SK-N-SH (cell line): ENCODE data around the gene TBL1Y. TPM values are rescaled to one million over a fixed set of nuclear protein-coding genes. Genes with fewer than 3 reads are reported as not detected.

Experiments used
- CTCF ChIA-PET: fragments of 300-600, 350-600 bp; formaldehyde crosslinking; extraction: SDS; loops from one replicate; lab custom pipeline; 2021; lab: Yijun Ruan, JAX
- POLR2A ChIA-PET: fragments of 350-600 bp; sonication (Branson Sonifier 250); formaldehyde crosslinking; extraction: SDS; loops from one replicate; lab custom pipeline; 2020; ENCODE audit warnings: antibody characterized with exemption, inconsistent platforms; lab: Yijun Ruan, JAX
- DNase-seq: peaks from one replicate; pipeline ENCODE4 v3.0.0; 2012
- H2AFZ ChIP-seq: fragments of 200-600 bp; sonication (generic); 2 replicates; pipeline ENCODE4 v1.8.1; 2016; ENCODE audit warnings: antibody characterized with exemption, mild to moderate bottlenecking, low read depth
- H3F3A ChIP-seq: fragments of 200-600 bp; sonication (generic); replicated peaks from 2 replicates; pipeline ENCODE3; 2016; ENCODE audit warnings: antibody characterized with exemption, mild to moderate bottlenecking; ENCODE audit not compliant: insufficient read depth
- H3K27ac ChIP-seq, 2 experiments: fragments of 200-500 bp in 1 of 2; fragments of 200-600 bp in 1 of 2; sonication (Bioruptor generic) in 1 of 2; sonication (generic), shearing (Covaris generic) in 1 of 2; 2 replicates each; pipeline versions ENCODE4 v1.5.1 to v1.6.1; 2014 to 2016; ENCODE audit warnings: low read depth in 2 of 2, inconsistent platforms in 1 of 2, low read length in 1 of 2, mild to moderate bottlenecking in 1 of 2, mixed read lengths in 1 of 2
- H3K27me3 ChIP-seq: fragments of 200-600 bp; sonication (generic), shearing (Covaris generic); 2 replicates; pipeline ENCODE4 v1.6.1; 2016; ENCODE audit warnings: mixed run types; ENCODE audit not compliant: insufficient read depth
- H3K36me3 ChIP-seq, 2 experiments: fragments of 200-500 bp in 1 of 2; fragments of 200-600 bp in 1 of 2; sonication (Bioruptor generic) in 1 of 2; sonication (generic) in 1 of 2; replicated peaks in 1 of 2; 2 replicates each; pipeline versions ENCODE3 to v1.5.1; 2014 to 2016; ENCODE audit warnings: low read length in 1 of 2, mild to moderate bottlenecking in 1 of 2; ENCODE audit not compliant: insufficient read depth in 2 of 2, control insufficient read depth in 1 of 2
- H3K4me1 ChIP-seq, 2 experiments: fragments of 200-500 bp in 1 of 2; fragments of 200-600 bp in 1 of 2; sonication (Bioruptor generic) in 1 of 2; sonication (generic), shearing (Covaris generic) in 1 of 2; 2 replicates each; pipeline versions ENCODE4 v1.5.1 to v1.6.1; 2014 to 2016; ENCODE audit warnings: low read depth in 1 of 2, low read length in 1 of 2, mixed run types in 1 of 2; ENCODE audit not compliant: insufficient read depth in 2 of 2, control insufficient read depth in 1 of 2
- H3K4me2 ChIP-seq: fragments of 200-600 bp; sonication (generic), shearing (Covaris generic); 2 replicates; pipeline ENCODE4 v1.6.1; 2017; ENCODE audit warnings: mixed run types
- H3K4me3 ChIP-seq, 2 experiments: fragments of 200-500 bp in 1 of 2; fragments of 200-600 bp in 1 of 2; sonication (Bioruptor generic) in 1 of 2; sonication (generic), shearing (Covaris generic) in 1 of 2; 2 replicates each; pipeline versions ENCODE4 v1.5.1 to v1.8.1; 2014 to 2016; ENCODE audit warnings: low read depth in 2 of 2, inconsistent platforms in 1 of 2, low read length in 1 of 2, mild to moderate bottlenecking in 1 of 2, mixed read lengths in 1 of 2, moderate library complexity in 1 of 2
- H3K79me2 ChIP-seq: fragments of 200-600 bp; sonication (generic); 2 replicates; pipeline ENCODE4 v1.8.1; 2017; ENCODE audit warnings: mild to moderate bottlenecking; ENCODE audit not compliant: insufficient read depth
- H3K9ac ChIP-seq: fragments of 200-600 bp; sonication (generic); 2 replicates; pipeline ENCODE4 v1.6.1; 2017; ENCODE audit warnings: mixed run types
- H3K9me2 ChIP-seq: fragments of 200-600 bp; sonication (generic); 2 replicates; pipeline ENCODE4 v1.6.1; 2017; ENCODE audit warnings: mixed run types
- H3K9me3 ChIP-seq: fragments of 200-600 bp; sonication (generic); 2 replicates; pipeline ENCODE4 v1.6.1; 2017; ENCODE audit warnings: mixed run types, mild to moderate bottlenecking, moderate library complexity
- H4K20me1 ChIP-seq: fragments of 200-600 bp; sonication (generic); 2 replicates; pipeline ENCODE4 v1.6.1; 2017; ENCODE audit warnings: mild to moderate bottlenecking, mixed run types; ENCODE audit not compliant: insufficient read depth
- CTCF ChIP-seq: fragments of 200-600 bp; sonication (generic); IDR thresholded peaks from 2 replicates; pipeline ENCODE4 v1.6.1; 2017; ENCODE audit warnings: antibody characterized with exemption, mild to moderate bottlenecking, moderate library complexity
- ELF1 ChIP-seq: IDR thresholded peaks from 2 replicates; pipeline ENCODE4 v1.4.0; 2012
- EZH2phosphoT487 ChIP-seq: fragments of 200-600 bp; sonication (generic); IDR thresholded peaks from 2 replicates; pipeline ENCODE4 v1.6.1; 2017; ENCODE audit warnings: low read depth, mixed run types, mild to moderate bottlenecking, antibody characterized with exemption, moderate library complexity, borderline replicate concordance
- FOXM1 ChIP-seq: IDR thresholded peaks from 2 replicates; pipeline ENCODE4 v1.4.0; 2012; ENCODE audit warnings: low read depth, mild to moderate bottlenecking
- GATA2 ChIP-seq: sonication (generic); formaldehyde crosslinking; IDR thresholded peaks from 2 replicates; pipeline ENCODE4 v1.5.0; 2020; ENCODE audit warnings: mild to moderate bottlenecking, missing genetic modification reagents
- MEF2A ChIP-seq: IDR thresholded peaks from 2 replicates; pipeline ENCODE4 v1.4.0; 2012; ENCODE audit warnings: low read depth, borderline replicate concordance
- MXI1 ChIP-seq: IDR thresholded peaks from 2 replicates; pipeline ENCODE4 v1.6.1; 2012; ENCODE audit warnings: mild to moderate bottlenecking, low read depth, low read length, improper control_type of control experiment
- NFIC ChIP-seq: IDR thresholded peaks from 2 replicates; pipeline ENCODE4 v1.4.0; 2012; ENCODE audit warnings: borderline replicate concordance
- NRF1 ChIP-seq: IDR thresholded peaks from 2 replicates; pipeline ENCODE4 v1.6.1; 2012; ENCODE audit warnings: low read depth, mild to moderate bottlenecking, low read length
- PBX3 ChIP-seq: IDR thresholded peaks from 2 replicates; pipeline ENCODE4; 2012
- POLR2AphosphoS5 ChIP-seq: IDR thresholded peaks from 2 replicates; pipeline ENCODE4 v1.6.1; 2012; ENCODE audit warnings: low read depth, low read length
- RCOR1 ChIP-seq: fragments of 150-350 bp; IDR thresholded peaks from 2 replicates; pipeline ENCODE4 v1.6.1; 2017; ENCODE audit warnings: antibody characterized with exemption, low read length
- REST ChIP-seq: IDR thresholded peaks from 2 replicates; pipeline ENCODE4 v1.6.1; 2012; ENCODE audit warnings: mild to moderate bottlenecking, low read depth, low read length, moderate library complexity
- RFX5 ChIP-seq: IDR thresholded peaks from 2 replicates; pipeline ENCODE4 v1.6.1; 2012; ENCODE audit warnings: mild to moderate bottlenecking, improper control_type of control experiment, low read length
- SMC3 ChIP-seq: IDR thresholded peaks from 2 replicates; pipeline ENCODE4 v1.6.1; 2012; ENCODE audit warnings: low read depth, low read length, improper control_type of control experiment
- TAF1 ChIP-seq: IDR thresholded peaks from 2 replicates; pipeline ENCODE4 v1.6.1; 2012; ENCODE audit warnings: low read depth, mild to moderate bottlenecking, low read length, moderate library complexity, borderline replicate concordance
- TCF12 ChIP-seq: IDR thresholded peaks from 2 replicates; pipeline ENCODE4 v1.4.0; 2012
- TEAD4 ChIP-seq: IDR thresholded peaks from 2 replicates; pipeline ENCODE4 v1.4.0; 2012; ENCODE audit warnings: mild to moderate bottlenecking, borderline replicate concordance; ENCODE audit not compliant: insufficient read depth
- USF1 ChIP-seq: IDR thresholded peaks from 2 replicates; pipeline ENCODE4 v1.4.0; 2012; ENCODE audit warnings: low read depth, borderline replicate concordance
- ZBTB33 ChIP-seq: IDR thresholded peaks from 2 replicates; pipeline ENCODE4 v1.4.0; 2012; ENCODE audit warnings: low read depth, borderline replicate concordance
- WGBS: methylation state at CpG from one replicate; pipeline ENCODE4 v1.1.6; 2017; ENCODE audit warnings: low lambda C conversion rate; 5-methylcytosine and 5-hydroxymethylcytosine counted together
- polyA plus RNA-seq, 3 experiments: library from polyadenylated mRNA; depleted of rRNA; stranded (reverse); fragments of >200 nt; gene quantifications; 2 replicates each; pipeline ENCODE4 v1.2.3, GENCODE V29; 2012

The TBL1Y gene
- polyA plus RNA-seq, 1 of the 3 experiments (the other 2 are of a cell fraction) = not detected

- CTCF ChIA-PET = no interaction called here
- POLR2A ChIA-PET = no interaction called here
- H2AFZ ChIP-seq = no peak overlapping the region
Measured at GRCh38 chrY:7099742-7100141, 189.2 kb downstream of the TBL1Y start.

More at GRCh38 chrY:7099742-7100141, 189.2 kb downstream of the TBL1Y start:
- Histone ChIP-seq H3K9ac (no peak overlapping the region), H3K9me2 (no peaks in the 10 kb centered on the region), H3K36me3 (no peaks in the 10 kb centered on the region), H3K4me2 (no peak overlapping the region), H3F3A (no peaks in the 10 kb centered on the region), H4K20me1 (no peaks in the 10 kb centered on the region), H3K27me3 (no peaks in the 10 kb centered on the region), H3K79me2 (no peaks in the 10 kb centered on the region), H3K4me1 (no peaks in the 10 kb centered on the region), H3K27ac (no peak overlapping the region), H3K9me3 (no peaks in the 10 kb centered on the region), H3K4me3 (no peak overlapping the region)
- no peak for TF ChIP-seq TCF12
- TF ChIP-seq SMC3 = no peak
- TF ChIP-seq REST = no peak
- TF ChIP-seq PBX3 = no peak
- TF ChIP-seq FOXM1 = no peak
- TF ChIP-seq RFX5 = no peak
- TF ChIP-seq ZBTB33 = no peak
- no peak for TF ChIP-seq USF1
- no peak for TF ChIP-seq CTCF
- TF ChIP-seq GATA2 (CRISPR knock-in tag) = no peak
- TF ChIP-seq ELF1 = no peak
- no peak for TF ChIP-seq MEF2A
- no peak for TF ChIP-seq NFIC
- no peak for TF ChIP-seq POLR2AphosphoS5
- no peak for TF ChIP-seq TEAD4
- TF ChIP-seq EZH2phosphoT487 = no peak
- TF ChIP-seq RCOR1 = no peak
- TF ChIP-seq TAF1 = no peak
- no peak for TF ChIP-seq MXI1
- TF ChIP-seq NRF1 = no peak
- DNase-seq = no peak
- WGBS = no CpG with 5 or more reads among the region's 3 CpGs
